Measurements from ENCODE around the gene FAM209B.

DNA sequence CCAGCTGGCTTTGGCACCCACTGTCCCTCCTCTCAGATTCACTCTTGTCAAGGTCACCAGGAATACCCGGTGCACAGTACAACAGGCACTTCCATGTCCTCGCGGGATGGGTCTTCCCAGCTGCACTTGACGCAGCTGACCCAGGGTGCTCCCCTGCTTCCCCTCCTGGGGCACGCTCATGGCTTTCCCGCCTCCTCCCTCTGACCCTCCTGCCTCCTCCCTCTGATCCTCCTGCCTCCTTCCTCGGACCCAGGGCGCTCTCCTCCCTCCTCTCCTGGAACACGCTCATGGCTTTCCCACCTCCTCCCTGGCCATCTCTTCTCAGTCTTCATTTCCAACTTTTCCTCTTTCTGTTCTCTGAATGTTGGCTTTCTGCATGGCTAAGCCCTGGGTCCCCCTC is 42.1 kb downstream of the FAM209B start:
- TF ChIP-seq EZH2phosphoT487 (IDR thresholded peaks at IDR 0.05; ENCODE audit: insufficient read depth, low read depth), result no peak
- TF ChIP-seq EZH2 (IDR thresholded peaks at IDR 0.05; ENCODE audit: insufficient read depth, poor library complexity, severe bottlenecking), result no peak
